ENCODE data around the gene P3R3URF.

The P3R3URF gene

GRCh38 chr1:46174448-46175231 is 1.6 kb downstream of the P3R3URF start, which contains the start of gene TSPAN1:
TSPAN1 (plus strand) TSS chr1:46175087; CDS start chr1:46181108, 6,021 bp downstream.
- no peak for FAIRE-seq
- DNase-seq (ENCODE audit: insufficient read length, low spot score), result no peak

GRCh38 chr1:46173361-46173856 is 2.9 kb downstream of the P3R3URF start:
- DNase-seq (ENCODE audit: insufficient read length, low spot score) (no peak), FAIRE-seq (no peak)

- no peak for DNase-seq (ENCODE audit: insufficient read length, low spot score)
- no peak for FAIRE-seq
Observed at GRCh38 chr1:46172321-46172720, 4.0 kb downstream of the P3R3URF start.

- DNase-seq (ENCODE audit: insufficient read length, low spot score) (no peak), FAIRE-seq (no peak)
Observed at GRCh38 chr1:46171871-46172270, 4.4 kb downstream of the P3R3URF start.

- no peak for DNase-seq (ENCODE audit: insufficient read length, low spot score)
- FAIRE-seq, result no peak
Observed at GRCh38 chr1:46171351-46171750, 4.9 kb downstream of the P3R3URF start.

- DNase-seq (ENCODE audit: insufficient read length, low spot score), result no peak
- FAIRE-seq, result no peak
Observed at GRCh38 chr1:46169811-46170454, 6.4 kb downstream of the P3R3URF start.

GRCh38 chr1:46168477-46168876 is 7.8 kb downstream of the P3R3URF start:
- DNase-seq (ENCODE audit: insufficient read length, low spot score), result no peak
- FAIRE-seq, result no peak

GRCh38 chr1:46166521-46167462 is 9.5 kb downstream of the P3R3URF start:
- FAIRE-seq, result peak; percentile 90
- no peak for DNase-seq (ENCODE audit: insufficient read length, low spot score)

- peak; percentile 94 for FAIRE-seq
- no peak for DNase-seq (ENCODE audit: insufficient read length, low spot score)
Observed at GRCh38 chr1:46160212-46160611, 16.1 kb downstream of the P3R3URF start.

- FAIRE-seq (no peak), DNase-seq (ENCODE audit: insufficient read length, low spot score) (no peak)
Observed at GRCh38 chr1:46159516-46159915, 16.8 kb downstream of the P3R3URF start.

GRCh38 chr1:46158312-46159281 is 17.7 kb downstream of the P3R3URF start:
- FAIRE-seq (peak; percentile 90), DNase-seq (ENCODE audit: insufficient read length, low spot score) (no peak)

GRCh38 chr1:46157916-46158311 is 18.4 kb downstream of the P3R3URF start:
- no peak for DNase-seq (ENCODE audit: insufficient read length, low spot score)
- FAIRE-seq, result no peak

- no peak for DNase-seq (ENCODE audit: insufficient read length, low spot score)
- FAIRE-seq, result peak; percentile 11
Observed at GRCh38 chr1:46153732-46154131, 22.6 kb downstream of the P3R3URF start.

GRCh38 chr1:46153228-46153627 is 23.1 kb downstream of the P3R3URF start:
- DNase-seq (ENCODE audit: insufficient read length, low spot score) (no peak), FAIRE-seq (no peak)

GRCh38 chr1:46152016-46152415 is 24.3 kb downstream of the P3R3URF start:
- DNase-seq (ENCODE audit: insufficient read length, low spot score) (no peak), FAIRE-seq (no peak)

GRCh38 chr1:46150085-46150484 is 26.2 kb downstream of the P3R3URF start:
- FAIRE-seq (no peak), DNase-seq (ENCODE audit: insufficient read length, low spot score) (no peak)

- DNase-seq (ENCODE audit: insufficient read length, low spot score) (no peak), FAIRE-seq (no peak)
Observed at GRCh38 chr1:46148318-46148717, 28.0 kb downstream of the P3R3URF start.

- DNase-seq (ENCODE audit: insufficient read length, low spot score) (no peak), FAIRE-seq (no peak)
Observed at GRCh38 chr1:46137916-46138315, 38.4 kb downstream of the P3R3URF start.

GRCh38 chr1:46136711-46137110 is 39.6 kb downstream of the P3R3URF start:
- FAIRE-seq (no peak), DNase-seq (ENCODE audit: insufficient read length, low spot score) (no peak)

Measured in GM19239 (cell line).